HepG2 (cell line): ENCODE data around the gene GLYATL3. TPM values are rescaled to one million over a fixed set of nuclear protein-coding genes. Genes with fewer than 3 reads are reported as not detected.

ENCODE experiments used
- ATM ChIP-seq: fragments of 450-650 bp; IDR thresholded peaks from 2 replicates; pipeline ENCODE4 v1.7.1; 2017; ENCODE audit warnings: mild to moderate bottlenecking, borderline replicate concordance
- EEA1 ChIP-seq: sonication (generic); formaldehyde crosslinking; IDR thresholded peaks from 2 replicates; pipeline ENCODE4 v1.5.1; 2020; ENCODE audit warnings: mild to moderate bottlenecking, missing genetic modification reagents, borderline replicate concordance
- EP300 ChIP-seq, 3 experiments: sonication (generic) in 1 of 3; formaldehyde crosslinking in 1 of 3; IDR thresholded peaks; 2 replicates each; pipeline versions ENCODE4 v1.5.1 to v1.6.1; 2011 to 2020; ENCODE audit warnings: low read depth in 2 of 3, low read length in 2 of 3, borderline replicate concordance in 1 of 3, improper control_type of control experiment in 1 of 3, mild to moderate bottlenecking in 1 of 3, missing genetic modification reagents in 1 of 3, moderate library complexity in 1 of 3
- FOXP1 ChIP-seq, 2 experiments: fragments of 450-650 bp in 1 of 2; IDR thresholded peaks; 2 replicates each; pipeline ENCODE4 v1.6.1; 2017 to 2018; ENCODE audit warnings: antibody characterized with exemption in 1 of 2
- GABPB1 ChIP-seq: IDR thresholded peaks from 2 replicates; pipeline ENCODE4 v1.6.1; 2016; ENCODE audit warnings: mild to moderate bottlenecking, missing genetic modification reagents, moderate library complexity, missing compliant biosample characterization
- JUN ChIP-seq: sonication (generic); formaldehyde crosslinking; IDR thresholded peaks from 2 replicates; pipeline ENCODE4 v1.4.0; 2020; ENCODE audit warnings: mild to moderate bottlenecking, missing genetic modification reagents
- KDM6A ChIP-seq: IDR thresholded peaks from 2 replicates; pipeline ENCODE4 v1.6.1; 2016; ENCODE audit warnings: low read depth
- MEF2D ChIP-seq: sonication (generic); formaldehyde crosslinking; IDR thresholded peaks from 2 replicates; pipeline ENCODE4 v1.5.1; 2020; ENCODE audit warnings: mild to moderate bottlenecking, missing genetic modification reagents
- REPIN1 ChIP-seq: sonication (generic); formaldehyde crosslinking; IDR thresholded peaks from 2 replicates; pipeline ENCODE4 v1.8.0; 2022; ENCODE audit warnings: missing genetic modification reagents, low read depth, mild to moderate bottlenecking, borderline replicate concordance
- SAFB2 ChIP-seq: sonication (generic); formaldehyde crosslinking; IDR thresholded peaks from 2 replicates; pipeline ENCODE4 v1.5.1; 2020; ENCODE audit warnings: missing genetic modification reagents, low read depth, mild to moderate bottlenecking, borderline replicate concordance
- STAG1 ChIP-seq: sonication (generic); formaldehyde crosslinking; IDR thresholded peaks from 2 replicates; pipeline ENCODE4 v1.4.0; 2020; ENCODE audit warnings: missing genetic modification reagents
- TEAD2 ChIP-seq: sonication (generic); formaldehyde crosslinking; IDR thresholded peaks from 2 replicates; pipeline ENCODE4 v1.9.0; 2021; ENCODE audit warnings: missing genetic modification reagents
- ZBTB38 ChIP-seq: sonication (generic); formaldehyde crosslinking; IDR thresholded peaks from 2 replicates; pipeline ENCODE4 v1.5.1; 2020; ENCODE audit warnings: mild to moderate bottlenecking, missing genetic modification reagents
- ZNF17 ChIP-seq: sonication (generic); formaldehyde crosslinking; IDR thresholded peaks from 2 replicates; pipeline ENCODE4 v1.5.0; 2020; ENCODE audit warnings: mild to moderate bottlenecking, missing genetic modification reagents
- ZNF605 ChIP-seq: sonication (generic); formaldehyde crosslinking; IDR thresholded peaks from 2 replicates; pipeline ENCODE4 v1.8.0; 2022; ENCODE audit warnings: mild to moderate bottlenecking, missing genetic modification reagents
- ZNF713 ChIP-seq: sonication (generic); formaldehyde crosslinking; IDR thresholded peaks from 2 replicates; pipeline ENCODE4 v1.4.0; 2020; ENCODE audit warnings: mild to moderate bottlenecking, missing genetic modification reagents
- ZNF761 ChIP-seq: sonication (generic); formaldehyde crosslinking; conservative IDR thresholded peaks from 2 replicates; pipeline ENCODE4 v1.4.0; 2020; ENCODE audit warnings: mild to moderate bottlenecking, missing genetic modification reagents
- polyA plus RNA-seq, 8 experiments: library from polyadenylated mRNA; depleted of rRNA in 3 of 8; stranded (reverse) in 7 of 8; unstranded in 1 of 8; fragments of >200 nt; fragmentation: Illumina TruSeq in 4 of 8; extraction: Trizol in 4 of 8; gene quantifications; 2 replicates each; pipeline versions ENCODE4 v1.2.1 to v1.2.3, GENCODE V29; 2011 to 2016; ENCODE audit warnings: low read depth in 4 of 8, missing spikeins in 1 of 8, mixed read lengths in 1 of 8; ENCODE audit not compliant: insufficient read depth in 1 of 8
- total RNA-seq, 5 experiments: library from RNA; depleted of rRNA; stranded (reverse); fragments of >200 nt; fragmentation: Illumina TruSeq; extraction: Trizol; gene quantifications; 2 replicates each; pipeline ENCODE4 v1.2.3, GENCODE V29; 2016; ENCODE audit warnings: low read depth in 1 of 5
- TF ChIP-seq, protein P1 (sequence below): sonication (generic); formaldehyde crosslinking; IDR thresholded peaks from 2 replicates; pipeline ENCODE4 v1.9.0; 2021; ENCODE audit warnings: missing genetic modification reagents, mild to moderate bottlenecking, borderline replicate concordance
- TF ChIP-seq, protein P2 (sequence below): IDR thresholded peaks from 2 replicates; pipeline ENCODE4 v1.6.1; 2016; ENCODE audit warnings: low read depth
- TF ChIP-seq, protein P3 (sequence below): sonication (generic); formaldehyde crosslinking; IDR thresholded peaks from 2 replicates; pipeline ENCODE4 v1.4.0; 2020; ENCODE audit warnings: missing genetic modification reagents
- TF ChIP-seq, protein P4 (sequence below): IDR thresholded peaks from 2 replicates; pipeline ENCODE4 v1.6.1; 2016
- TF ChIP-seq, protein P5 (sequence below): sonication (generic); formaldehyde crosslinking; IDR thresholded peaks from 2 replicates; pipeline ENCODE4 v1.4.0; 2020; ENCODE audit warnings: mild to moderate bottlenecking, missing genetic modification reagents, borderline replicate concordance
- TF ChIP-seq, protein P6 (sequence below): IDR thresholded peaks from 2 replicates; pipeline ENCODE4 v1.6.1; 2016; ENCODE audit warnings: mild to moderate bottlenecking, missing biosample characterization, missing genetic modification reagents

Gene GLYATL3
- total and polyA plus RNA-seq, 2 of the 13 experiments (the other 11 are each of a cell fraction or from before 2014, with no cell fraction given): 0.05 TPM; not detected in 1

DNA sequence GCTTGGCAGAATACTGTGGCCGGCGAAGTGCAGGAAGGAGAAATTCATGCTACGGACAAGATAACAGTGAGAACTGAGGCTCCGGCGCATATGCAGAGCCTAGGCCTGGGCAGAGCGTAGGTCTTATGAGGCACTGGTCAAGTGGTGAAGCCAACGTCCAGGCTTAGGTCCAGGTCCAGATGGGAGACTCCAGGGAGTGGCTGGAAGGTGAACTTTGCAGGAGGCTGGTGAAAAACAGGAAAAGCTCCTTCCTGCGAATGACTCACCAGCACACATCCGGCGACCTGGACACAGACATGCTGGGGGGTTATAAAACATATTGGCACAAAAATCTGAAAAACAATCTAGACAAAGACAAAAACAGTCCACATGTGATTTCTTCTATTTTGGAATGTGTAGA lies 66.1 kb downstream of the GLYATL3 start (continued):
- peak; percentile 78; the same call in 1 of the 2 replicates for TF ChIP-seq ZBTB38
- no peak for TF ChIP-seq REPIN1 (CRISPR knock-in tag)
- TF ChIP-seq EEA1 (CRISPR knock-in tag): no peak
- no peak for TF ChIP-seq JUN (CRISPR knock-in tag)
- TF ChIP-seq ZNF605 (CRISPR knock-in tag): no peak
- TF ChIP-seq SAFB2 (CRISPR knock-in tag): no peak
- TF ChIP-seq, protein P1, sequence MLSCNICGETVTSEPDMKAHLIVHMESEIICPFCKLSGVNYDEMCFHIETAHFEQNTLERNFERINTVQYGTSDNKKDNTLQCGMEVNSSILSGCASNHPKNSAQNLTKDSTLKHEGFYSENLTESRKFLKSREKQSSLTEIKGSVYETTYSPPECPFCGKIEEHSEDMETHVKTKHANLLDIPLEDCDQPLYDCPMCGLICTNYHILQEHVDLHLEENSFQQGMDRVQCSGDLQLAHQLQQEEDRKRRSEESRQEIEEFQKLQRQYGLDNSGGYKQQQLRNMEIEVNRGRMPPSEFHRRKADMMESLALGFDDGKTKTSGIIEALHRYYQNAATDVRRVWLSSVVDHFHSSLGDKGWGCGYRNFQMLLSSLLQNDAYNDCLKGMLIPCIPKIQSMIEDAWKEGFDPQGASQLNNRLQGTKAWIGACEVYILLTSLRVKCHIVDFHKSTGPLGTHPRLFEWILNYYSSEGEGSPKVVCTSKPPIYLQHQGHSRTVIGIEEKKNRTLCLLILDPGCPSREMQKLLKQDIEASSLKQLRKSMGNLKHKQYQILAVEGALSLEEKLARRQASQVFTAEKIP (CRISPR knock-in tag): no peak
- TF ChIP-seq ZNF761: no peak
- TF ChIP-seq STAG1: no peak
- no peak for TF ChIP-seq KDM6A (CRISPR knock-in tag)
- TF ChIP-seq, protein P2, sequence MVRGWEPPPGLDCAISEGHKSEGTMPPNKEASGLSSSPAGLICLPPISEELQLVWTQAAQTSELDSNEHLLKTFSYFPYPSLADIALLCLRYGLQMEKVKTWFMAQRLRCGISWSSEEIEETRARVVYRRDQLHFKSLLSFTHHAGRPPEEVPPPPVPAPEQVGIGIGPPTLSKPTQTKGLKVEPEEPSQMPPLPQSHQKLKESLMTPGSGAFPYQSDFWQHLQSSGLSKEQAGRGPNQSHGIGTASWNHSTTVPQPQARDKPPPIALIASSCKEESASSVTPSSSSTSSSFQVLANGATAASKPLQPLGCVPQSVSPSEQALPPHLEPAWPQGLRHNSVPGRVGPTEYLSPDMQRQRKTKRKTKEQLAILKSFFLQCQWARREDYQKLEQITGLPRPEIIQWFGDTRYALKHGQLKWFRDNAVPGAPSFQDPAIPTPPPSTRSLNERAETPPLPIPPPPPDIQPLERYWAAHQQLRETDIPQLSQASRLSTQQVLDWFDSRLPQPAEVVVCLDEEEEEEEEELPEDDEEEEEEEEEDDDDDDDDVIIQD: 0 out of 2 replicates have a peak, but pooled peaks have one; percentile 42
- no peak for TF ChIP-seq FOXP1 (IDR thresholded peaks at IDR 0.05)
- TF ChIP-seq FOXP1 (CRISPR knock-in tag; IDR thresholded peaks at IDR 0.05): no peak
- TF ChIP-seq, protein P3, sequence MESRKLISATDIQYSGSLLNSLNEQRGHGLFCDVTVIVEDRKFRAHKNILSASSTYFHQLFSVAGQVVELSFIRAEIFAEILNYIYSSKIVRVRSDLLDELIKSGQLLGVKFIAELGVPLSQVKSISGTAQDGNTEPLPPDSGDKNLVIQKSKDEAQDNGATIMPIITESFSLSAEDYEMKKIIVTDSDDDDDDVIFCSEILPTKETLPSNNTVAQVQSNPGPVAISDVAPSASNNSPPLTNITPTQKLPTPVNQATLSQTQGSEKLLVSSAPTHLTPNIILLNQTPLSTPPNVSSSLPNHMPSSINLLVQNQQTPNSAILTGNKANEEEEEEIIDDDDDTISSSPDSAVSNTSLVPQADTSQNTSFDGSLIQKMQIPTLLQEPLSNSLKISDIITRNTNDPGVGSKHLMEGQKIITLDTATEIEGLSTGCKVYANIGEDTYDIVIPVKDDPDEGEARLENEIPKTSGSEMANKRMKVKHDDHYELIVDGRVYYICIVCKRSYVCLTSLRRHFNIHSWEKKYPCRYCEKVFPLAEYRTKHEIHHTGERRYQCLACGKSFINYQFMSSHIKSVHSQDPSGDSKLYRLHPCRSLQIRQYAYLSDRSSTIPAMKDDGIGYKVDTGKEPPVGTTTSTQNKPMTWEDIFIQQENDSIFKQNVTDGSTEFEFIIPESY: 0 out of 2 replicates have a peak, but pooled peaks have one; percentile 9
- no peak for TF ChIP-seq ZNF17 (CRISPR knock-in tag)
- TF ChIP-seq, protein P4, sequence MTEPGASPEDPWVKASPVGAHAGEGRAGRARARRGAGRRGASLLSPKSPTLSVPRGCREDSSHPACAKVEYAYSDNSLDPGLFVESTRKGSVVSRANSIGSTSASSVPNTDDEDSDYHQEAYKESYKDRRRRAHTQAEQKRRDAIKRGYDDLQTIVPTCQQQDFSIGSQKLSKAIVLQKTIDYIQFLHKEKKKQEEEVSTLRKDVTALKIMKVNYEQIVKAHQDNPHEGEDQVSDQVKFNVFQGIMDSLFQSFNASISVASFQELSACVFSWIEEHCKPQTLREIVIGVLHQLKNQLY (CRISPR knock-in tag): no peak
- no peak for TF ChIP-seq TEAD2 (CRISPR knock-in tag)
- no peak for TF ChIP-seq MEF2D (CRISPR knock-in tag)
- TF ChIP-seq, protein P5, sequence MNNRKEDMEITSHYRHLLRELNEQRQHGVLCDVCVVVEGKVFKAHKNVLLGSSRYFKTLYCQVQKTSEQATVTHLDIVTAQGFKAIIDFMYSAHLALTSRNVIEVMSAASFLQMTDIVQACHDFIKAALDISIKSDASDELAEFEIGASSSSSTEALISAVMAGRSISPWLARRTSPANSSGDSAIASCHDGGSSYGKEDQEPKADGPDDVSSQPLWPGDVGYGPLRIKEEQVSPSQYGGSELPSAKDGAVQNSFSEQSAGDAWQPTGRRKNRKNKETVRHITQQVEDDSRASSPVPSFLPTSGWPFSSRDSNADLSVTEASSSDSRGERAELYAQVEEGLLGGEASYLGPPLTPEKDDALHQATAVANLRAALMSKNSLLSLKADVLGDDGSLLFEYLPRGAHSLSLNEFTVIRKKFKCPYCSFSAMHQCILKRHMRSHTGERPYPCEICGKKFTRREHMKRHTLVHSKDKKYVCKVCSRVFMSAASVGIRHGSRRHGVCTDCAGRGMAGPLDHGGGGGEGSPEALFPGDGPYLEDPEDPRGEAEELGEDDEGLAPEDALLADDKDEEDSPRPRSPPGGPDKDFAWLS (CRISPR knock-in tag): no peak
- no peak for TF ChIP-seq ATM
- peak; percentile 55 for TF ChIP-seq GABPB1 (CRISPR knock-in tag)
- TF ChIP-seq ZNF713 (CRISPR knock-in tag): no peak
- TF ChIP-seq, protein P6, sequence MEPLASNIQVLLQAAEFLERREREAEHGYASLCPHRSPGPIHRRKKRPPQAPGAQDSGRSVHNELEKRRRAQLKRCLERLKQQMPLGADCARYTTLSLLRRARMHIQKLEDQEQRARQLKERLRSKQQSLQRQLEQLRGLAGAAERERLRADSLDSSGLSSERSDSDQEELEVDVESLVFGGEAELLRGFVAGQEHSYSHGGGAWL: no peak
- peak in 1 of 2 experiments; percentile 17; a peak in 1 of 4 replicates for TF ChIP-seq EP300 (IDR thresholded peaks at IDR 0.05; ENCODE audit: low read depth in 2 of 2, low read length in 2 of 2)
- TF ChIP-seq EP300 (CRISPR knock-in tag; IDR thresholded peaks at IDR 0.05; ENCODE audit: borderline replicate concordance): no peak
